ENCODE results near the gene DLEC1.

- no peak for TF ChIP-seq RELA (CRISPR knock-in tag; IDR thresholded peaks at IDR 0.05; ENCODE audit: borderline replicate concordance)
- TF ChIP-seq STAT6 (CRISPR knock-in tag; conservative IDR thresholded peaks at IDR 0.05; ENCODE audit: low read depth), result no peak
- TF ChIP-seq ZNF138 (CRISPR knock-in tag; conservative IDR thresholded peaks at IDR 0.05), result no peak
- TF ChIP-seq ZNF121 (CRISPR knock-in tag; IDR thresholded peaks at IDR 0.05), result no peak
- TF ChIP-seq JUN (CRISPR knock-in tag; IDR thresholded peaks at IDR 0.05), result no peak
- TF ChIP-seq ATF6 (CRISPR knock-in tag; IDR thresholded peaks at IDR 0.05), result no peak
- no peak for TF ChIP-seq CTCF (IDR thresholded peaks at IDR 0.05)
- no peak for TF ChIP-seq ELF4 (CRISPR knock-in tag; IDR thresholded peaks at IDR 0.05; ENCODE audit: low read depth)
- TF ChIP-seq MAX (CRISPR knock-in tag; IDR thresholded peaks at IDR 0.05), result no peak
- no peak for TF ChIP-seq ZBTB43 (CRISPR knock-in tag; IDR thresholded peaks at IDR 0.05)
- TF ChIP-seq MXD4 (CRISPR knock-in tag; IDR thresholded peaks at IDR 0.05; ENCODE audit: borderline replicate concordance), result no peak
Observed at GRCh38 chr3:38126121-38126892, 87.3 kb downstream of the DLEC1 start.

Measured in WTC11 (cell line).